Measurements from ENCODE around the gene SEMA4A.

The SEMA4A gene

GRCh38 chr1:156136970-156137483 lies 16.4 kb upstream of the SEMA4A start:
- DNase-seq: no peak

- no peak for DNase-seq
These were observed 14.9 kb upstream of the SEMA4A start for GRCh38 chr1:156138458-156138867.

GRCh38 chr1:156140879-156141707 lies 12.3 kb upstream of the SEMA4A start:
- DNase-seq: no peak

- DNase-seq: no peak
These were observed 9.5 kb upstream of the SEMA4A start for GRCh38 chr1:156143765-156144489.

- no peak for DNase-seq
These were observed 8.6 kb upstream of the SEMA4A start for GRCh38 chr1:156144742-156145141.

GRCh38 chr1:156145650-156146019 lies 7.8 kb upstream of the SEMA4A start:
- DNase-seq: no peak

GRCh38 chr1:156146020-156146768 lies 7.2 kb upstream of the SEMA4A start:
- peak; percentile 62 for DNase-seq

- DNase-seq: no peak
These were observed 6.5 kb upstream of the SEMA4A start for GRCh38 chr1:156146769-156147405.

- no peak for DNase-seq
These were observed 5.2 kb upstream of the SEMA4A start for GRCh38 chr1:156148216-156148615.

- DNase-seq: no peak
These were observed 3.7 kb upstream of the SEMA4A start for GRCh38 chr1:156149374-156150332.

- no peak for DNase-seq
These were observed 2.9 kb upstream of the SEMA4A start for GRCh38 chr1:156150333-156151011.

- no peak for DNase-seq
These were observed 2.2 kb upstream of the SEMA4A start for GRCh38 chr1:156151093-156151688.

- no peak for DNase-seq
These were observed 757 bp upstream of the SEMA4A start for GRCh38 chr1:156152628-156153027.

- no peak for DNase-seq
These were observed 948 bp downstream of the SEMA4A start for GRCh38 chr1:156154317-156154749.

GRCh38 chr1:156155756-156156510 lies 2.5 kb downstream of the SEMA4A start:
- DNase-seq: no peak

- DNase-seq: no peak
These were observed 4.1 kb downstream of the SEMA4A start for GRCh38 chr1:156157506-156157905.

- DNase-seq: no peak
These were observed 4.6 kb downstream of the SEMA4A start for GRCh38 chr1:156157966-156158365.

- no peak for DNase-seq
These were observed 6.8 kb downstream of the SEMA4A start for GRCh38 chr1:156160000-156160742.

GRCh38 chr1:156160743-156161171 lies 7.4 kb downstream of the SEMA4A start:
- DNase-seq: no peak
